Measurements from ENCODE around the gene TMEM92. TPM values are rescaled to one million over a fixed set of nuclear protein-coding genes. Genes with fewer than 3 reads are reported as not detected.
A peak's percentile ranks its signal among the peaks of the same experiment; 100 is the strongest.

Gene TMEM92
- total RNA-seq, 2 donors from 2014 or later, result 34.3 to 35.8 TPM

GRCh38 chr17:50322271-50322670, 48.0 kb downstream of the TMEM92 start:
- H3K4me3 ChIP-seq (ENCODE audit: low read length), result no peak overlapping the region
- peaks cover 3% of the 10 kb centered on the region for H3K27me3 Mint-ChIP-seq (ENCODE audit: insufficient read depth)
- no peak overlapping the region for H3K27ac Mint-ChIP-seq
- no peak for DNase-seq
- H3K9ac ChIP-seq (ENCODE audit: extremely low read depth, low read length, poor library complexity, severe bottlenecking), result no peak overlapping the region
- WGBS, 2 experiments (ENCODE audit: insufficient coverage in 1 of 2, insufficient read length in 1 of 2), result 90 to 95% methylated on average over 3 to 7 of the region's 7 CpGs
- no peak overlapping the region for H3K4me3 Mint-ChIP-seq
- H3K36me3 ChIP-seq (ENCODE audit: control insufficient read depth, insufficient read depth, low read length), result no peaks in the 10 kb centered on the region
- no peak overlapping the region for H3K27ac ChIP-seq (ENCODE audit: low read depth, low read length)
- H3K9me3 ChIP-seq (ENCODE audit: control insufficient read depth, low read length), result no peaks in the 10 kb centered on the region
- no peaks in the 10 kb centered on the region for H3K36me3 Mint-ChIP-seq (ENCODE audit: low read depth)
- peaks cover 4% of the 10 kb centered on the region for H3K4me1 ChIP-seq (ENCODE audit: control insufficient read depth, insufficient read depth, low read length)
- H3K9me3 Mint-ChIP-seq, result no peaks in the 10 kb centered on the region
- TF ChIP-seq CTCF (conservative IDR thresholded peaks at IDR 0.05), result no peak
- H3K4me1 Mint-ChIP-seq, result peaks cover 37% of the 10 kb centered on the region
- no peaks in the 10 kb centered on the region for H3K27me3 ChIP-seq (ENCODE audit: control insufficient read depth, insufficient read depth, low read length, poor library complexity, severe bottlenecking)

GRCh38 chr17:50323060-50323459, 48.8 kb downstream of the TMEM92 start:
- WGBS, 2 experiments (ENCODE audit: insufficient coverage in 1 of 2, insufficient read length in 1 of 2), result 90 to 91% methylated on average over 4 to 5 of the region's 5 CpGs
- H3K27me3 Mint-ChIP-seq (ENCODE audit: insufficient read depth), result peaks cover 3% of the 10 kb centered on the region
- no peak overlapping the region for H3K4me3 Mint-ChIP-seq
- no peaks in the 10 kb centered on the region for H3K9me3 Mint-ChIP-seq
- peak overlapping the region; percentile 72 for H3K27ac Mint-ChIP-seq
- H3K36me3 Mint-ChIP-seq (ENCODE audit: low read depth), result no peaks in the 10 kb centered on the region
- H3K9ac ChIP-seq (ENCODE audit: extremely low read depth, low read length, poor library complexity, severe bottlenecking), result no peak overlapping the region
- no peaks in the 10 kb centered on the region for H3K4me1 ChIP-seq (ENCODE audit: control insufficient read depth, insufficient read depth, low read length)
- H3K27ac ChIP-seq (ENCODE audit: low read depth, low read length), result no peak overlapping the region
- no peak overlapping the region for H3K4me3 ChIP-seq (ENCODE audit: low read length)
- no peak for TF ChIP-seq CTCF (conservative IDR thresholded peaks at IDR 0.05)
- no peak for DNase-seq
- H3K36me3 ChIP-seq (ENCODE audit: control insufficient read depth, insufficient read depth, low read length), result no peaks in the 10 kb centered on the region
- no peaks in the 10 kb centered on the region for H3K27me3 ChIP-seq (ENCODE audit: control insufficient read depth, insufficient read depth, low read length, poor library complexity, severe bottlenecking)
- H3K4me1 Mint-ChIP-seq, result peaks cover 37% of the 10 kb centered on the region
- no peaks in the 10 kb centered on the region for H3K9me3 ChIP-seq (ENCODE audit: control insufficient read depth, low read length)

GRCh38 chr17:50325906-50326305, 51.6 kb downstream of the TMEM92 start:
- 75 to 89% methylated on average over 2 to 4 of the region's 4 CpGs for WGBS, 2 experiments (ENCODE audit: insufficient coverage in 1 of 2, insufficient read length in 1 of 2)
- no peak overlapping the region for H3K27ac Mint-ChIP-seq
- H3K27me3 Mint-ChIP-seq (ENCODE audit: insufficient read depth), result peaks cover 3% of the 10 kb centered on the region

More at GRCh38 chr17:50325906-50326305, 51.6 kb downstream of the TMEM92 start:
- no peak overlapping the region for H3K9ac ChIP-seq (ENCODE audit: extremely low read depth, low read length, poor library complexity, severe bottlenecking)
- TF ChIP-seq CTCF (conservative IDR thresholded peaks at IDR 0.05), result no peak
- H3K27me3 ChIP-seq (ENCODE audit: control insufficient read depth, insufficient read depth, low read length, poor library complexity, severe bottlenecking), result no peaks in the 10 kb centered on the region
- DNase-seq, result peak; percentile 22
- Mint-ChIP-seq H3K4me3 (no peak overlapping the region), H3K4me1 (peaks cover 36% of the 10 kb centered on the region), H3K9me3 (no peaks in the 10 kb centered on the region), H3K36me3 (ENCODE audit: low read depth) (no peaks in the 10 kb centered on the region)
- H3K4me1 ChIP-seq (ENCODE audit: control insufficient read depth, insufficient read depth, low read length), result no peaks in the 10 kb centered on the region
- H3K36me3 ChIP-seq (ENCODE audit: control insufficient read depth, insufficient read depth, low read length), result no peaks in the 10 kb centered on the region
- H3K4me3 ChIP-seq (ENCODE audit: low read length), result no peak overlapping the region
- no peak overlapping the region for H3K27ac ChIP-seq (ENCODE audit: low read depth, low read length)
- H3K9me3 ChIP-seq (ENCODE audit: control insufficient read depth, low read length), result no peaks in the 10 kb centered on the region
